Trophoblast cell (in vitro differentiated cells and primary cell): ENCODE data around the gene DMBX1.

ENCODE experiments used
- DNase-seq, 2 donors: peaks; one replicate each; pipeline ENCODE4 v3.0.0-alpha.2; 2016
- H2AFZ ChIP-seq: 2 replicates; pipeline ENCODE4 v1.6.1; 2013; ENCODE audit warnings: low read length, moderate library complexity, mild to moderate bottlenecking; ENCODE audit not compliant: insufficient read depth, poor library complexity
- H2AK5ac ChIP-seq: 2 replicates; pipeline ENCODE4 v1.6.1; 2013; ENCODE audit warnings: mild to moderate bottlenecking, low read length
- H2BK120ac ChIP-seq: 2 replicates; pipeline ENCODE4 v1.6.1; 2013; ENCODE audit warnings: low read length, mild to moderate bottlenecking, moderate library complexity; ENCODE audit not compliant: insufficient read depth, poor library complexity
- H2BK12ac ChIP-seq: 2 replicates; pipeline ENCODE4 v1.6.1; 2013; ENCODE audit warnings: mild to moderate bottlenecking, low read length, moderate library complexity
- H2BK5ac ChIP-seq: 2 replicates; pipeline ENCODE4 v1.6.1; 2013; ENCODE audit warnings: low read length, low read depth, moderate library complexity, mild to moderate bottlenecking; ENCODE audit not compliant: poor library complexity
- H3K14ac ChIP-seq: 2 replicates; pipeline ENCODE4 v1.6.1; 2013; ENCODE audit warnings: mild to moderate bottlenecking, low read length
- H3K18ac ChIP-seq: 2 replicates; pipeline ENCODE4 v1.6.1; 2013; ENCODE audit warnings: mild to moderate bottlenecking, low read length
- H3K23ac ChIP-seq: 2 replicates; pipeline ENCODE4 v1.6.1; 2013; ENCODE audit warnings: low read length
- H3K27ac ChIP-seq: 2 replicates; pipeline ENCODE4 v1.5.1; 2013; ENCODE audit warnings: low read depth, mild to moderate bottlenecking, inconsistent platforms, low read length, moderate library complexity
- H3K27me3 ChIP-seq: 2 replicates; pipeline ENCODE4 v1.6.1; 2013; ENCODE audit warnings: inconsistent platforms, mild to moderate bottlenecking, low read length, moderate library complexity; ENCODE audit not compliant: insufficient read depth
- H3K36me3 ChIP-seq, 2 experiments: 1 replicate in 1 of 2; 2 replicates in 1 of 2; pipeline ENCODE4 v1.6.1; 2013; ENCODE audit warnings: low read length in 2 of 2, mild to moderate bottlenecking in 2 of 2, moderate library complexity in 1 of 2; ENCODE audit not compliant: insufficient read depth in 2 of 2, control insufficient read depth in 1 of 2
- H3K4ac ChIP-seq: 2 replicates; pipeline ENCODE4 v1.6.1; 2013; ENCODE audit warnings: low read depth, mild to moderate bottlenecking, low read length, moderate library complexity
- H3K4me1 ChIP-seq, 2 experiments: 1 replicate in 1 of 2; 2 replicates in 1 of 2; pipeline ENCODE4 v1.6.1; 2013; ENCODE audit warnings: low read length in 2 of 2, mild to moderate bottlenecking in 2 of 2, moderate library complexity in 1 of 2; ENCODE audit not compliant: insufficient read depth in 2 of 2, control insufficient read depth in 1 of 2
- H3K4me2 ChIP-seq: 2 replicates; pipeline ENCODE4 v1.6.1; 2013; ENCODE audit warnings: inconsistent platforms, mild to moderate bottlenecking, low read length, moderate library complexity
- H3K4me3 ChIP-seq: 2 replicates; pipeline ENCODE4 v1.5.1; 2013; ENCODE audit warnings: mild to moderate bottlenecking, low read depth, low read length, inconsistent platforms
- H3K79me1 ChIP-seq: one replicate; pipeline ENCODE4 v1.6.1; 2013; ENCODE audit warnings: low read length
- H3K79me2 ChIP-seq: 2 replicates; pipeline ENCODE4 v1.6.1; 2013; ENCODE audit warnings: low read length, mild to moderate bottlenecking; ENCODE audit not compliant: control insufficient read depth, insufficient read depth, poor library complexity
- H3K9ac ChIP-seq: 2 replicates; pipeline ENCODE4 v1.6.1; 2013; ENCODE audit warnings: mild to moderate bottlenecking, low read length
- H3K9me3 ChIP-seq: 2 replicates; pipeline ENCODE4 v1.6.1; 2013; ENCODE audit warnings: low read depth, mild to moderate bottlenecking, control low read depth, inconsistent platforms, low read length; ENCODE audit not compliant: insufficient read depth
- H4K12ac ChIP-seq: 2 replicates; pipeline ENCODE4 v1.6.1; 2013; ENCODE audit warnings: low read depth, mild to moderate bottlenecking, low read length, moderate library complexity
- H4K8ac ChIP-seq: 2 replicates; pipeline ENCODE4 v1.6.1; 2013; ENCODE audit warnings: low read depth, mild to moderate bottlenecking, low read length, moderate library complexity
- H4K91ac ChIP-seq: one replicate; pipeline ENCODE4 v1.6.1; 2013; ENCODE audit warnings: low read depth, mild to moderate bottlenecking, low read length, moderate library complexity
- WGBS: extraction: QIAGEN DNeasy Blood & Tissue Kit; methylation state at CpG from one replicate; pipeline ENCODE4 v1.1.7; 2013; ENCODE audit warnings: missing lambda C conversion rate; ENCODE audit not compliant: insufficient read length, insufficient coverage; ENCODE audit errors: extremely low coverage; 5-methylcytosine and 5-hydroxymethylcytosine counted together

The DMBX1 gene

DNA sequence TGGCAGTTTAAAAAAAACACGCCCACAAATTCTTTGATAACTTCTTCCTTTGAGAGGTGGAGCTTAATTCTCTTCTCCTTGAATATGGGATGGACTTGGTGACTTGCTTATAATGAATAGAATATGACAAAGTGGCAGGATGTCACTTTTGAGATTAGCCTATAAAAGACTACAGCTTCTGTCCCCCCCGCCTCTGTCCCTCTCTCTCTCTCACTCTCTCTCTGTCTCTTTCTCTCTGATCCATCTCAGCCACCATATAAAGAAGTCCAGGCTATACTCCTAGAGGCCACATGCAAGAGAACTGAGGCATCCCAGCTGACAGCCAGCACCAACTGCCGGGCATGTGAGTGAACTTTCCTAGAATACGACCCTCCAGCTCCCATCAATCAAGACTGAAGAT lies 7.7 kb upstream of the DMBX1 start:
- Histone ChIP-seq H2AK5ac (no peak overlapping the region), H3K79me2 (no peaks in the 10 kb centered on the region), H3K4ac (no peak overlapping the region), H3K14ac (no peak overlapping the region), H3K23ac (no peak overlapping the region), H2AFZ (no peak overlapping the region), H4K91ac (no peak overlapping the region), H3K27ac (no peak overlapping the region), H3K36me3 (no peaks in the 10 kb centered on the region), H2BK5ac (no peak overlapping the region), H3K18ac (no peak overlapping the region), H4K12ac (no peak overlapping the region), H3K4me1 (no peaks in the 10 kb centered on the region), H2BK12ac (no peak overlapping the region), H3K9ac (no peak overlapping the region), H3K4me3 (no peak overlapping the region), H3K4me2 (no peak overlapping the region), H2BK120ac (no peak overlapping the region), H3K27me3 (peaks cover 33% of the 10 kb centered on the region), H3K79me1 (no peaks in the 10 kb centered on the region), H4K8ac (no peak overlapping the region), H3K9me3 (peaks cover 4% of the 10 kb centered on the region)
- DNase-seq, result no peak
- WGBS, result no CpG with 5 or more reads among the region's 4 CpGs

DNA sequence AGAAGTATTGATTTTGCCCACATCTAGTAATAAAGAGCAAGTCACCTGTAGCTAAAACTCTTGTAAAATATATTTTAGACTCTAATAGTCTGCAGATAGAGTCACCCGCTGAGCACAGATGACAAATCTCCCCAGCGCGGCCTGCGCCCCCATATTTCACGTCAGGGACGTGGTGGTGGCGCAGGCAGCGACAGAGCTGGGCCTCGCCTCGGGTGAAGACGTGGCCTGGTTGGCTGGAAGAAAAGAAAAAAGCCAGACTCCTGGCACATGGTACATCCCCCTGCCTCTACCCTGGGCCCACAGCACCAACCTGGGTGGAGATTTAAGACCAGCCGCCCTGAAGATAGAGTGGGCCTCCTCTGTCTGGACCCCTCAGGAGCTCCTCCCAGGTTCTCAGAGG lies 6.0 kb upstream of the DMBX1 start:
- DNase-seq, result no peak
- Histone ChIP-seq H4K12ac (no peak overlapping the region), H3K4ac (no peak overlapping the region), H3K79me1 (no peaks in the 10 kb centered on the region), H3K79me2 (no peaks in the 10 kb centered on the region), H4K91ac (no peak overlapping the region), H2BK12ac (no peak overlapping the region), H3K9ac (no peak overlapping the region), H3K27ac (no peak overlapping the region), H3K4me1 (no peaks in the 10 kb centered on the region), H2AFZ (no peak overlapping the region), H3K36me3 (no peaks in the 10 kb centered on the region), H3K4me2 (no peak overlapping the region), H4K8ac (no peak overlapping the region), H3K23ac (no peak overlapping the region), H2BK5ac (no peak overlapping the region), H2AK5ac (no peak overlapping the region), H3K18ac (no peak overlapping the region), H3K9me3 (peaks cover 6% of the 10 kb centered on the region), H3K27me3 (peaks cover 48% of the 10 kb centered on the region), H3K14ac (no peak overlapping the region), H2BK120ac (no peak overlapping the region), H3K4me3 (no peak overlapping the region)
- WGBS, result no CpG with 5 or more reads among the region's 12 CpGs

DNA sequence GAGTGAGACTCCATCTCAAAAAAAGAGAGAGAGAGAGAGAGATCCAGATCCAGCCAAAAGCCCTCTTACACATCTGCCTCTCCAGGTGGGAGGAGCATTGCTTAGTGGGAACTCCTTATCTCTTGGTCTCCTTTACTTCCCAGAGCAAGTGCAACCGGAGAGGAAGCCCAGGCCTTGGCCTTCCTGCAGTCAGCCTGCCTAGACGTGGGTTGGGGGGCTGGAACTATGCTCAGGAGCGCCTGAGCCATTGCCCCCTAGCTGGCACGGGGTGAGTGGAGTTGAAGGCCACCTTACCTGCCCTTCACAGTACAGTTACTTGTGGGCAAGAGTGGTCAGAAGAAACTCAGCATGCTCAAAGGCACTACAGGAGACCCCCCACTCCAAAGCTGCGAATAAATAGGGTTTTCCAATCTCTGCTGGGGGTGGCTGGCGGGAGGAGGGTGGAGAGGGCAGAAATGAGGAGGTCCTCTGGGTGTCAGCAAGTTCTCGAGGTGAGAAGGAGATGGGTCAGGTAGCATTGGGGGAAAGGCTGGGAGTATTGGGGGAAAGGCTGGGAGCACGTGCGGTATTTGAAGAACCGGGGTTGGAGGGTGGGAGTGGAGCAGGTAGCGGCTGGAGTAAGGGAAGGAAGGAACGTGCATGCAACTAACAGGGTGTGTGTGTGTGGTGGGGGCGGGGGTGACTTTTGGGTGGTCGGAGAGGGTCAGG lies 4.7 kb upstream of the DMBX1 start:
- Histone ChIP-seq H4K8ac (no peak overlapping the region), H3K4ac (no peak overlapping the region), H2BK120ac (no peak overlapping the region), H2AFZ (no peak overlapping the region), H3K18ac (no peak overlapping the region), H2AK5ac (no peak overlapping the region), H3K4me2 (no peak overlapping the region), H3K4me3 (no peak overlapping the region), H3K4me1 (peaks cover 0 to 2% of the 10 kb centered on the region in 2 experiments), H4K91ac (no peak overlapping the region), H2BK5ac (no peak overlapping the region), H4K12ac (no peak overlapping the region), H3K9me3 (peaks cover 9% of the 10 kb centered on the region), H3K79me1 (no peaks in the 10 kb centered on the region), H3K23ac (no peak overlapping the region), H3K79me2 (no peaks in the 10 kb centered on the region), H3K36me3 (no peaks in the 10 kb centered on the region), H3K9ac (no peak overlapping the region), H3K14ac (no peak overlapping the region), H3K27ac (no peak overlapping the region), H3K27me3 (peaks cover 61% of the 10 kb centered on the region), H2BK12ac (no peak overlapping the region)
- DNase-seq, result no peak
- no CpG with 5 or more reads among the region's 14 CpGs for WGBS

DNA sequence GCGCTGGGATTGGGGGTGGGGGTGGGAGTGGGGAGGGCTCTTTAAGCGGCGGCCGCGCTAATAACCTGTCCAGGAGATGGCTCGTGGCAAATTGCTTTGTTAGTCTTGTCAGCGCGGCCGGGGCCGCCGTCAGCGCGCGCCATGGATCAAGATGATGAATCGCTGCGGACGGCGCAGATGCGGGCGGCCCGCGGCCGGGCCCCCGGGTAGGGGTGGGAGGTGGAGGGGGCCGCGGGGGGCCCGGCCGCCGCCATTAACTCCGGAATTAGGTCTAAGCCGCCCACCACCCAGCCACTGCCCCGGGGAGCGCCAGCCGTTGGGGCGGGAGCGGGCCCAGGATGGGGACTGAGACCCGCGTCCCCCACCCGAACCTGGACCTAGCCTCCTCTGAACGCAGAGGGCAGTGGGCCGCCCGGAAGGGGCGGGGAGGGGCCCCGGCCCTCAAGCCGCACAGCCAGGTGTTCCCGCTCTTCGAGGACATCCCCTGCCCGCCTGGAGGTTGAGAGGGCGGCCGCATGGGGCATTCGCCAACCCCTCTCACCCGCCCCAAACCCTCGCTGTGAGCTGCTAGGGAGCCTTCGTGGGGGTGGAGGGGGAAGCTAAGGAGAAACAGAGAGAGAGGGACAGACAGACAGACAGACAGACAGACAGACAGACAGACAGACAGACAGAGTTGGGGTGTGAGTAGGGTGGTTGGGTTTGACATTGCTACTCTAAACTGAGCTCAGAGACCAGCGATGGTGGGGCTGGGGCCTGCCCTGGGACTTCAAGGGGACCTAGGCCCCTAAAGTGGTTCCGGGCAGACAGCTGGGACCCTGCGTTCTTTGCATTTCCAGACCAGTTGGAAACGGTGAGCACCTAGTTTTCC lies 3.8 kb upstream of the DMBX1 start:
- H3K27ac ChIP-seq, result no peak overlapping the region
- H3K4me1 ChIP-seq, result peaks cover 0 to 5% of the 10 kb centered on the region in 2 experiments
- peaks cover 9% of the 10 kb centered on the region for H3K9me3 ChIP-seq
- no peak overlapping the region for H2BK120ac ChIP-seq
- no peak overlapping the region for H3K4me3 ChIP-seq
- H3K27me3 ChIP-seq, result peaks cover 70% of the 10 kb centered on the region
- H3K4me2 ChIP-seq, result no peak overlapping the region
- no CpG with 5 or more reads among the region's 58 CpGs for whole genome bisulfite sequencing
- no peak overlapping the region for H3K14ac ChIP-seq
- no peaks in the 10 kb centered on the region for H3K79me1 ChIP-seq
- H2BK5ac ChIP-seq, result no peak overlapping the region
- H3K9ac ChIP-seq, result no peak overlapping the region
- no peak overlapping the region for H4K12ac ChIP-seq
- no peak overlapping the region for H2AFZ ChIP-seq
- no peak overlapping the region for H2BK12ac ChIP-seq
- no peak overlapping the region for H3K18ac ChIP-seq
- no peak overlapping the region for H2AK5ac ChIP-seq
- no peak overlapping the region for H4K8ac ChIP-seq
- DNase-seq, result peak in 1 of 2 donors; percentile 24
- H4K91ac ChIP-seq, result no peak overlapping the region
- no peak overlapping the region for H3K23ac ChIP-seq
- no peak overlapping the region for H3K4ac ChIP-seq
- H3K79me2 ChIP-seq, result no peaks in the 10 kb centered on the region
- no peaks in the 10 kb centered on the region for H3K36me3 ChIP-seq
